ENCODE data around the gene EIF2D. TPM values are rescaled to one million over a fixed set of nuclear protein-coding genes. Genes with fewer than 3 reads are reported as not detected.

Gene EIF2D
- total and polyA plus RNA-seq, 9 of the 15 experiments (the other 6 are each of a cell fraction or from before 2014, with no cell fraction given) = 81.1 to 138 (median 93.9) TPM

DNA sequence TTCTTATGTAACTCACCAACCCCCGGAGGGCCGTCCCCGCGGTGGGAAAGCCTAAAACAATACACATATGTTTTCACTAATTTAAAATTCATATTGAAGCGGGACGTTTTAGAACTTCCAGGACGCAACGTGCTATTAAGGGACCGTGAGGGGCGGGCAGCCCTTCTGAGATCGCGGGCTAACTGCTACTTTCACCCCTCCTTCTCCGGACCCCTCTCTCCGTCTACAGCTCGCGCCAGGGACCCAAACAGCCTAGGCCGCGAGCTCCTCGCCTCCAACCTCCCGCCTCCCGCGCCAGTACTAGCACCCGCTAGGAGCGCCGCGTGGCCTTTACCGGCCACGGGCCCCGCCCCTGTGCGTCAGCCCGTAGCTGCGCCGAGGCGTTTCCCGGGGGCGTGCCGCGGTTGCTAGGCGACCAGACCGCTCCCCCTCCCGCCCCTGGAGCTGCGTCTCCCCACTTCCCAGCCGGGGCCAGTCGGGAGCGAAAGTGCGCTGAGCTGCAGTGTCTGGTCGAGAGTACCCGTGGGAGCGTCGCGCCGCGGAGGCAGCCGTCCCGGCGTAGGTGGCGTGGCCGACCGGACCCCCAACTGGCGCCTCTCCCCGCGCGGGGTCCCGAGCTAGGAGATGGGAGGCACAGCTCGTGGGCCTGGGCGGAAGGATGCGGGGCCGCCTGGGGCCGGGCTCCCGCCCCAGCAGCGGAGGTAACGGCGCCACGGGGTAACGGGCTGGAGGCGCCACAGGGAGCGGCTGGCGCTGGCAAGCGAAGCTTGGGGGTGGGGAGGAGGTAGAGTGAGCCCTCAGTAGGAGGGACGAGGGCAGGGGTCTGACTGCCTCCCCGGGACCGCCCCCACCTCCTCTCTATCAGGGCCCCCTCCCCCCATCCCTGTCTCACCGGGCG, 23.1 kb upstream of the EIF2D start, which contains the start of gene DYRK3 (continued):
- TF ChIP-seq, protein P1, sequence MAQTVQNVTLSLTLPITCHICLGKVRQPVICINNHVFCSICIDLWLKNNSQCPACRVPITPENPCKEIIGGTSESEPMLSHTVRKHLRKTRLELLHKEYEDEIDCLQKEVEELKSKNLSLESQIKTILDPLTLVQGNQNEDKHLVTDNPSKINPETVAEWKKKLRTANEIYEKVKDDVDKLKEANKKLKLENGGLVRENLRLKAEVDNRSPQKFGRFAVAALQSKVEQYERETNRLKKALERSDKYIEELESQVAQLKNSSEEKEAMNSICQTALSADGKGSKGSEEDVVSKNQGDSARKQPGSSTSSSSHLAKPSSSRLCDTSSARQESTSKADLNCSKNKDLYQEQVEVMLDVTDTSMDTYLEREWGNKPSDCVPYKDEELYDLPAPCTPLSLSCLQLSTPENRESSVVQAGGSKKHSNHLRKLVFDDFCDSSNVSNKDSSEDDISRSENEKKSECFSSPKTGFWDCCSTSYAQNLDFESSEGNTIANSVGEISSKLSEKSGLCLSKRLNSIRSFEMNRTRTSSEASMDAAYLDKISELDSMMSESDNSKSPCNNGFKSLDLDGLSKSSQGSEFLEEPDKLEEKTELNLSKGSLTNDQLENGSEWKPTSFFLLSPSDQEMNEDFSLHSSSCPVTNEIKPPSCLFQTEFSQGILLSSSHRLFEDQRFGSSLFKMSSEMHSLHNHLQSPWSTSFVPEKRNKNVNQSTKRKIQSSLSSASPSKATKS (CRISPR knock-in tag; IDR thresholded peaks at IDR 0.05) = no peak
- TF ChIP-seq ZNF140 (CRISPR knock-in tag; IDR thresholded peaks at IDR 0.05) (no peak), TRIM28 (IDR thresholded peaks at IDR 0.05) (no peak), MCM7 (IDR thresholded peaks at IDR 0.05) (no peak), ZZZ3 (IDR thresholded peaks at IDR 0.05) (no peak), ZNF347 (CRISPR knock-in tag; IDR thresholded peaks at IDR 0.05; ENCODE audit: low read depth) (no peak), CHCHD3 (CRISPR knock-in tag; IDR thresholded peaks at IDR 0.05) (no peak), MYBL2 (IDR thresholded peaks at IDR 0.05; ENCODE audit: low read depth) (peak; percentile 44), MYBL2 (CRISPR knock-in tag; IDR thresholded peaks at IDR 0.05; ENCODE audit: borderline replicate concordance) (no peak), ZNF143 (CRISPR knock-in tag; IDR thresholded peaks at IDR 0.05) (peak; percentile 48; the same call in 1 of the 2 replicates), KAT8 (IDR thresholded peaks at IDR 0.05; ENCODE audit: low read depth) (no peak)
- TF ChIP-seq, protein P2, sequence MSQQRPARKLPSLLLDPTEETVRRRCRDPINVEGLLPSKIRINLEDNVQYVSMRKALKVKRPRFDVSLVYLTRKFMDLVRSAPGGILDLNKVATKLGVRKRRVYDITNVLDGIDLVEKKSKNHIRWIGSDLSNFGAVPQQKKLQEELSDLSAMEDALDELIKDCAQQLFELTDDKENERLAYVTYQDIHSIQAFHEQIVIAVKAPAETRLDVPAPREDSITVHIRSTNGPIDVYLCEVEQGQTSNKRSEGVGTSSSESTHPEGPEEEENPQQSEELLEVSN (IDR thresholded peaks at IDR 0.05; ENCODE audit: borderline replicate concordance in 1 of 2, extremely low read depth in 1 of 2, insufficient read depth in 1 of 2, insufficient read length in 1 of 2, low read depth in 1 of 2, low read length in 1 of 2, poor library complexity in 1 of 2, severe bottlenecking in 1 of 2) = peak; percentile 98 to 99
- TF ChIP-seq, protein P3, sequence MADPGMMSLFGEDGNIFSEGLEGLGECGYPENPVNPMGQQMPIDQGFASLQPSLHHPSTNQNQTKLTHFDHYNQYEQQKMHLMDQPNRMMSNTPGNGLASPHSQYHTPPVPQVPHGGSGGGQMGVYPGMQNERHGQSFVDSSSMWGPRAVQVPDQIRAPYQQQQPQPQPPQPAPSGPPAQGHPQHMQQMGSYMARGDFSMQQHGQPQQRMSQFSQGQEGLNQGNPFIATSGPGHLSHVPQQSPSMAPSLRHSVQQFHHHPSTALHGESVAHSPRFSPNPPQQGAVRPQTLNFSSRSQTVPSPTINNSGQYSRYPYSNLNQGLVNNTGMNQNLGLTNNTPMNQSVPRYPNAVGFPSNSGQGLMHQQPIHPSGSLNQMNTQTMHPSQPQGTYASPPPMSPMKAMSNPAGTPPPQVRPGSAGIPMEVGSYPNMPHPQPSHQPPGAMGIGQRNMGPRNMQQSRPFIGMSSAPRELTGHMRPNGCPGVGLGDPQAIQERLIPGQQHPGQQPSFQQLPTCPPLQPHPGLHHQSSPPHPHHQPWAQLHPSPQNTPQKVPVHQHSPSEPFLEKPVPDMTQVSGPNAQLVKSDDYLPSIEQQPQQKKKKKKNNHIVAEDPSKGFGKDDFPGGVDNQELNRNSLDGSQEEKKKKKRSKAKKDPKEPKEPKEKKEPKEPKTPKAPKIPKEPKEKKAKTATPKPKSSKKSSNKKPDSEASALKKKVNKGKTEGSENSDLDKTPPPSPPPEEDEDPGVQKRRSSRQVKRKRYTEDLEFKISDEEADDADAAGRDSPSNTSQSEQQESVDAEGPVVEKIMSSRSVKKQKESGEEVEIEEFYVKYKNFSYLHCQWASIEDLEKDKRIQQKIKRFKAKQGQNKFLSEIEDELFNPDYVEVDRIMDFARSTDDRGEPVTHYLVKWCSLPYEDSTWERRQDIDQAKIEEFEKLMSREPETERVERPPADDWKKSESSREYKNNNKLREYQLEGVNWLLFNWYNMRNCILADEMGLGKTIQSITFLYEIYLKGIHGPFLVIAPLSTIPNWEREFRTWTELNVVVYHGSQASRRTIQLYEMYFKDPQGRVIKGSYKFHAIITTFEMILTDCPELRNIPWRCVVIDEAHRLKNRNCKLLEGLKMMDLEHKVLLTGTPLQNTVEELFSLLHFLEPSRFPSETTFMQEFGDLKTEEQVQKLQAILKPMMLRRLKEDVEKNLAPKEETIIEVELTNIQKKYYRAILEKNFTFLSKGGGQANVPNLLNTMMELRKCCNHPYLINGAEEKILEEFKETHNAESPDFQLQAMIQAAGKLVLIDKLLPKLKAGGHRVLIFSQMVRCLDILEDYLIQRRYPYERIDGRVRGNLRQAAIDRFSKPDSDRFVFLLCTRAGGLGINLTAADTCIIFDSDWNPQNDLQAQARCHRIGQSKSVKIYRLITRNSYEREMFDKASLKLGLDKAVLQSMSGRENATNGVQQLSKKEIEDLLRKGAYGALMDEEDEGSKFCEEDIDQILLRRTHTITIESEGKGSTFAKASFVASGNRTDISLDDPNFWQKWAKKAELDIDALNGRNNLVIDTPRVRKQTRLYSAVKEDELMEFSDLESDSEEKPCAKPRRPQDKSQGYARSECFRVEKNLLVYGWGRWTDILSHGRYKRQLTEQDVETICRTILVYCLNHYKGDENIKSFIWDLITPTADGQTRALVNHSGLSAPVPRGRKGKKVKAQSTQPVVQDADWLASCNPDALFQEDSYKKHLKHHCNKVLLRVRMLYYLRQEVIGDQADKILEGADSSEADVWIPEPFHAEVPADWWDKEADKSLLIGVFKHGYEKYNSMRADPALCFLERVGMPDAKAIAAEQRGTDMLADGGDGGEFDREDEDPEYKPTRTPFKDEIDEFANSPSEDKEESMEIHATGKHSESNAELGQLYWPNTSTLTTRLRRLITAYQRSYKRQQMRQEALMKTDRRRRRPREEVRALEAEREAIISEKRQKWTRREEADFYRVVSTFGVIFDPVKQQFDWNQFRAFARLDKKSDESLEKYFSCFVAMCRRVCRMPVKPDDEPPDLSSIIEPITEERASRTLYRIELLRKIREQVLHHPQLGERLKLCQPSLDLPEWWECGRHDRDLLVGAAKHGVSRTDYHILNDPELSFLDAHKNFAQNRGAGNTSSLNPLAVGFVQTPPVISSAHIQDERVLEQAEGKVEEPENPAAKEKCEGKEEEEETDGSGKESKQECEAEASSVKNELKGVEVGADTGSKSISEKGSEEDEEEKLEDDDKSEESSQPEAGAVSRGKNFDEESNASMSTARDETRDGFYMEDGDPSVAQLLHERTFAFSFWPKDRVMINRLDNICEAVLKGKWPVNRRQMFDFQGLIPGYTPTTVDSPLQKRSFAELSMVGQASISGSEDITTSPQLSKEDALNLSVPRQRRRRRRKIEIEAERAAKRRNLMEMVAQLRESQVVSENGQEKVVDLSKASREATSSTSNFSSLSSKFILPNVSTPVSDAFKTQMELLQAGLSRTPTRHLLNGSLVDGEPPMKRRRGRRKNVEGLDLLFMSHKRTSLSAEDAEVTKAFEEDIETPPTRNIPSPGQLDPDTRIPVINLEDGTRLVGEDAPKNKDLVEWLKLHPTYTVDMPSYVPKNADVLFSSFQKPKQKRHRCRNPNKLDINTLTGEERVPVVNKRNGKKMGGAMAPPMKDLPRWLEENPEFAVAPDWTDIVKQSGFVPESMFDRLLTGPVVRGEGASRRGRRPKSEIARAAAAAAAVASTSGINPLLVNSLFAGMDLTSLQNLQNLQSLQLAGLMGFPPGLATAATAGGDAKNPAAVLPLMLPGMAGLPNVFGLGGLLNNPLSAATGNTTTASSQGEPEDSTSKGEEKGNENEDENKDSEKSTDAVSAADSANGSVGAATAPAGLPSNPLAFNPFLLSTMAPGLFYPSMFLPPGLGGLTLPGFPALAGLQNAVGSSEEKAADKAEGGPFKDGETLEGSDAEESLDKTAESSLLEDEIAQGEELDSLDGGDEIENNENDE (IDR thresholded peaks at IDR 0.05; ENCODE audit: low read depth, low read length) = no peak
